B cell (primary cell): ENCODE data around the gene ABCA9. TPM values are rescaled to one million over a fixed set of nuclear protein-coding genes. Genes with fewer than 3 reads are reported as not detected.

Experiments used
- ATAC-seq: fragments of 200-7000 bp; cut with Tn5 transposase; one replicate; pipeline ENCODE4 v1.10.0; 2021; ENCODE audit warnings: low read depth, mild to moderate bottlenecking, moderate number of reproducible peaks, moderate library complexity
- CTCF ChIA-PET: fragments of 350-600 bp; sonication (Branson Sonifier 250); formaldehyde crosslinking; loops from one replicate; lab custom pipeline; 2021; ENCODE audit warnings: antibody characterized with exemption, inconsistent platforms; lab: Charles Lee
- POLR2A ChIA-PET: fragments of 350-600 bp; sonication (Branson Sonifier 250); formaldehyde crosslinking; loops from one replicate; lab custom pipeline; 2021; ENCODE audit warnings: antibody characterized with exemption; lab: Charles Lee
- DNase-seq: peaks from one replicate; pipeline ENCODE4 v3.0.0; 2013
- H2AFZ ChIP-seq: 2 replicates; pipeline ENCODE4 v1.6.1; 2012; ENCODE audit warnings: mild to moderate bottlenecking, low read depth, low read length; ENCODE audit not compliant: insufficient read depth, poor library complexity, severe bottlenecking
- H3K27ac ChIP-seq, 2 donors: 1 replicate in 1 of 2; 2 replicates in 1 of 2; pipeline ENCODE4 v1.5.1; 2012 to 2013; ENCODE audit warnings: low read length in 2 of 2, mild to moderate bottlenecking in 2 of 2, moderate library complexity in 1 of 2
- H3K27me3 ChIP-seq, 4 experiments: fragments of 200-600 bp in 1 of 4; sonication (generic) in 1 of 4; replicated peaks in 1 of 4; 1 replicate in 2 of 4; 2 replicates in 2 of 4; pipeline versions ENCODE4 v1.6.1 to v1.7.0; 2013 to 2016; ENCODE audit warnings: low read length in 3 of 4, mild to moderate bottlenecking in 2 of 4, mixed read lengths in 1 of 4, moderate library complexity in 1 of 4; ENCODE audit not compliant: insufficient read depth in 4 of 4, control insufficient read depth in 3 of 4; ENCODE audit errors: control extremely low read depth in 1 of 4
- H3K36me3 ChIP-seq, 2 experiments: replicated peaks in 1 of 2; 1 replicate in 1 of 2; 2 replicates in 1 of 2; pipeline versions ENCODE4 v1.6.1 to v1.7.1; 2013; ENCODE audit warnings: low read length in 1 of 2; ENCODE audit not compliant: insufficient read depth in 2 of 2, control insufficient read depth in 1 of 2; ENCODE audit errors: control extremely low read depth in 1 of 2, extremely low read depth in 1 of 2
- H3K4me1 ChIP-seq, 2 donors: fragments of 200-600 bp in 1 of 2; sonication (generic) in 1 of 2; 1 replicate in 1 of 2; 2 replicates in 1 of 2; pipeline versions ENCODE4 v1.5.1 to v1.6.1; 2013 to 2017; ENCODE audit warnings: low read length in 2 of 2; ENCODE audit not compliant: control insufficient read depth in 2 of 2, insufficient read depth in 2 of 2
- H3K4me2 ChIP-seq: replicated peaks from 2 replicates; pipeline ENCODE3; 2012; ENCODE audit warnings: mild to moderate bottlenecking, low read depth, low read length; ENCODE audit not compliant: poor library complexity, severe bottlenecking
- H3K4me3 ChIP-seq, 5 experiments: fragments of 200-600 bp in 1 of 5; sonication (generic) in 1 of 5; 1 replicate in 3 of 5; 2 replicates in 2 of 5; pipeline versions ENCODE4 v1.5.1 to v1.7.0; 2011 to 2016; ENCODE audit warnings: low read length in 4 of 5, mild to moderate bottlenecking in 4 of 5, low read depth in 2 of 5, control low read depth in 1 of 5, moderate library complexity in 1 of 5; ENCODE audit not compliant: insufficient read depth in 1 of 5; ENCODE audit errors: control extremely low read depth in 1 of 5, extremely low read depth in 1 of 5
- H3K79me2 ChIP-seq: fragments of 200-600 bp; sonication (generic); one replicate; pipeline ENCODE4 v1.6.0; 2016; ENCODE audit warnings: low read length; ENCODE audit not compliant: control insufficient read depth, insufficient read depth
- H3K9ac ChIP-seq: fragments of 200-600 bp; sonication (generic); 2 replicates; pipeline ENCODE4 v1.6.1; 2017; ENCODE audit warnings: mild to moderate bottlenecking, low read length, moderate library complexity
- H3K9me3 ChIP-seq, 3 donors: one replicate each; pipeline versions ENCODE4 v1.6.1 to v1.7.1; 2013; ENCODE audit warnings: low read length in 2 of 3; ENCODE audit not compliant: control insufficient read depth in 2 of 3, insufficient read depth in 1 of 3; ENCODE audit errors: control extremely low read depth in 1 of 3
- H4K20me1 ChIP-seq: 2 replicates; pipeline ENCODE4 v1.6.0; 2012; ENCODE audit warnings: mild to moderate bottlenecking, low read length; ENCODE audit not compliant: insufficient read depth, control insufficient read depth, poor library complexity, severe bottlenecking
- H3K27ac Mint-ChIP-seq: one replicate; pipeline ENCODE4 v1.8.0; 2021; ENCODE audit warnings: mixed read lengths
- H3K27me3 Mint-ChIP-seq: one replicate; pipeline ENCODE4 v1.8.0; 2021; ENCODE audit warnings: mixed read lengths
- H3K4me1 Mint-ChIP-seq: one replicate; pipeline ENCODE4 v1.8.0; 2021; ENCODE audit warnings: mixed read lengths
- H3K4me3 Mint-ChIP-seq: one replicate; pipeline ENCODE4 v1.8.0; 2021; ENCODE audit warnings: mixed read lengths
- H3K9me3 Mint-ChIP-seq: one replicate; pipeline ENCODE4 v1.8.0; 2022; ENCODE audit warnings: mixed read lengths; ENCODE audit not compliant: insufficient read depth
- EZH2 ChIP-seq: IDR thresholded peaks from 2 replicates; pipeline ENCODE4 v1.6.1; 2012; ENCODE audit warnings: borderline replicate concordance, low read depth, mild to moderate bottlenecking, moderate library complexity, low read length; ENCODE audit not compliant: insufficient read depth, poor library complexity, severe bottlenecking
- WGBS: methylation state at CpG from one replicate; pipeline ENCODE4 v1.1.5; 2013; ENCODE audit warnings: missing lambda C conversion rate; ENCODE audit not compliant: insufficient coverage; 5-methylcytosine and 5-hydroxymethylcytosine counted together
- intact Hi-C: fragments of 100-400 bp; cut with micrococcal nuclease; formaldehyde crosslinking; loops from one replicate; pipeline ENCODE4 v1.10.0; 2022
- polyA plus RNA-seq: library from polyadenylated mRNA; depleted of rRNA; stranded (reverse); fragments of >200 nt; gene quantifications from 2 replicates; pipeline ENCODE4 v1.2.3, GENCODE V29; 2012
- total RNA-seq, 2 donors: library from RNA; stranded (reverse); fragments of 120-200 nt in 1 of 2; gene quantifications; 1 replicate in 1 of 2; 2 replicates in 1 of 2; pipeline versions ENCODE4 v1.2.3 to v1.2.4, GENCODE V29; 2013 to 2022
- TF ChIP-seq, protein P1 (sequence below): fragments of 200-600 bp; IDR thresholded peaks from one replicate; pipeline ENCODE4 v1.8.0; 2022; ENCODE audit warnings: antibody characterized with exemption, mild to moderate bottlenecking

Gene ABCA9
- total and polyA plus RNA-seq, 2 donors (not counting 1 experiment from before 2014, with no cell fraction given): 0.06 to 0.91 TPM

DNA sequence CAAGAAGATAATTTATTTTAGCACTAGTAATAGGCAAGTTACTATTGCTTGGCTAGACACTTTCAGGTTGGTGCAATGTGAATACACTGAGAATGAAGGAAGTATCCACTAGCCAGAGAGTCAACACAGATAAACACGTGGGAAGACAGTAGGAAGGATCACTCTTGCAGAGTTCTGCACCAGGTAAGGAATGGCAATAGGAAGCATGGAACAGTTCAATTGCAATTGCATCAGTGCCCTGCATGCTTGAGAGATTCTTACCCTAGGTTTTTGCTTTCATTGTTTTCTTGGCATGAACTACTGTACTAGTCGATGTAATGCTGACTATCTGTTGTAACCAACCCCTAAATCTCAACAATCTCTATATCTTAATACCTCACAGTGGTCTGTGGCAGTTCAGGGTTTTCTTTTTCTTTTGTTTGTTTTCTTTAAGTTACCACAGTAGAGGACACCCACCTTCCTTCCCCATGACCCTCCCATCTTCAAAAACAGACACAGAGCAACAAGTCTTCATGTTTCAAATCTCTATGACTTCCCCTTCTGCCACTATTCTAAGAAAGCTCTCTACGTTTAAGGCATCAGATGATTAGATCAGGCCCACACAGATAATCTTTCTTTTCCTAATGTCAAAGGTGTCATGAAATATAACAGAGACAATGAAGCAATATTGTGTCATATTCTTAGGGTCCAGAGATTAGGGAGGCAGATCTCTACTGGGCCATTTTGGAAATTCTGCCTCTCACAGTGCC lies 87.5 kb downstream of the ABCA9 start:
- H3K27me3 Mint-ChIP-seq: peaks cover 4% of the 10 kb centered on the region
- ATAC-seq (no peak), DNase-seq (no peak)
- ChIA-PET CTCF (no interaction called here), POLR2A (no interaction called here)
- H3K4me3 ChIP-seq: no peak overlapping the region
- intact Hi-C loops: loop anchor here (10.0 kb wide), 2 partner anchors 198 to 262 kb away; no protein-coding TSS in a partner anchor
- no peak overlapping the region for H3K27ac Mint-ChIP-seq
- no peaks in the 10 kb centered on the region for H3K36me3 ChIP-seq
- 75% methylated on average over 1 of the region's 3 CpGs for WGBS
- no peaks in the 10 kb centered on the region for H3K27me3 ChIP-seq
- H3K4me1 Mint-ChIP-seq: peaks cover 4% of the 10 kb centered on the region
- TF ChIP-seq, protein P1, sequence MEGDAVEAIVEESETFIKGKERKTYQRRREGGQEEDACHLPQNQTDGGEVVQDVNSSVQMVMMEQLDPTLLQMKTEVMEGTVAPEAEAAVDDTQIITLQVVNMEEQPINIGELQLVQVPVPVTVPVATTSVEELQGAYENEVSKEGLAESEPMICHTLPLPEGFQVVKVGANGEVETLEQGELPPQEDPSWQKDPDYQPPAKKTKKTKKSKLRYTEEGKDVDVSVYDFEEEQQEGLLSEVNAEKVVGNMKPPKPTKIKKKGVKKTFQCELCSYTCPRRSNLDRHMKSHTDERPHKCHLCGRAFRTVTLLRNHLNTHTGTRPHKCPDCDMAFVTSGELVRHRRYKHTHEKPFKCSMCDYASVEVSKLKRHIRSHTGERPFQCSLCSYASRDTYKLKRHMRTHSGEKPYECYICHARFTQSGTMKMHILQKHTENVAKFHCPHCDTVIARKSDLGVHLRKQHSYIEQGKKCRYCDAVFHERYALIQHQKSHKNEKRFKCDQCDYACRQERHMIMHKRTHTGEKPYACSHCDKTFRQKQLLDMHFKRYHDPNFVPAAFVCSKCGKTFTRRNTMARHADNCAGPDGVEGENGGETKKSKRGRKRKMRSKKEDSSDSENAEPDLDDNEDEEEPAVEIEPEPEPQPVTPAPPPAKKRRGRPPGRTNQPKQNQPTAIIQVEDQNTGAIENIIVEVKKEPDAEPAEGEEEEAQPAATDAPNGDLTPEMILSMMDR: no peak
- no peaks in the 10 kb centered on the region for H3K9me3 ChIP-seq
- no peak overlapping the region for H3K27ac ChIP-seq
- H4K20me1 ChIP-seq: no peaks in the 10 kb centered on the region
- H3K4me3 Mint-ChIP-seq: no peak overlapping the region
- no peak overlapping the region for H3K4me2 ChIP-seq
- no peak overlapping the region for H3K9ac ChIP-seq
- peak overlapping the region; percentile 10 for H2AFZ ChIP-seq
- H3K9me3 Mint-ChIP-seq: no peaks in the 10 kb centered on the region
- H3K4me1 ChIP-seq: peaks cover 0 to 3% of the 10 kb centered on the region in 2 donors
- no peaks in the 10 kb centered on the region for H3K79me2 ChIP-seq

DNA sequence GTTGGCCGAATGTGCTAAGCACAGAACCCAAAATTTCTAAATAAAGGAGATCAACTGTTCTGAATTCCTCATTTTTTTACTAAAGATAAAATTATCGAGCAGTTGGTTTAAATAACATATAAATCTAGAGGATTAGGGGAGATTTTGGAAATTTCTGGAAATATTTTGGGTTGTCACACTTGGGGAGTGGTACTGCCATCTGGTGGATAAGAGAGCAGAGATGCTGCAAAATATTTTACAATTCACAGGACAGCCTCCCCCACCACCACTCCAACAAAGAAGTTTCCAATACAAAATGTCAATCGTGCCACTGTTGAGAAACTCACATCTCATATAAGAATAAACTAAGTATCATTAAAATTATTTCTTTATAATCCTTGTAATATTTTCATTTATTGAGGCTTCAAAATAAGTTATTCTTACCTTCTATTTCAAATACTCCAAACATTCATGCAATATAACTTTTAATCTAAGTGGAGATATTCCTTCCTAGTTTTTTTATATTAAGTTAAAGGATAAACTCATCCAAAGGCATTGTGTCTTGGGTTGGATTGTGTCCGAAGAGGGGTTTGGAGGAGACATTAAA lies 88.5 kb downstream of the ABCA9 start:
- Mint-ChIP-seq H3K27me3 (peaks cover 4% of the 10 kb centered on the region), H3K4me3 (no peak overlapping the region), H3K4me1 (peaks cover 4% of the 10 kb centered on the region), H3K9me3 (peaks cover 5% of the 10 kb centered on the region), H3K27ac (no peak overlapping the region)
- no peaks in the 10 kb centered on the region for H3K79me2 ChIP-seq
- H3K36me3 ChIP-seq: no peaks in the 10 kb centered on the region
- TF ChIP-seq, protein P1: peak; percentile 40
- no peak for TF ChIP-seq EZH2
- no peak overlapping the region for H2AFZ ChIP-seq
- intact Hi-C loops: loop anchor here (10.0 kb wide), 2 partner anchors 197 to 263 kb away; no protein-coding TSS in a partner anchor
- H3K9me3 ChIP-seq: no peaks in the 10 kb centered on the region
- no peaks in the 10 kb centered on the region for H3K27me3 ChIP-seq
- WGBS: no CpG with 5 or more reads among the region's 4 CpGs
- H3K4me1 ChIP-seq: peaks cover 0 to 3% of the 10 kb centered on the region in 2 donors
- ChIA-PET POLR2A (no interaction called here), CTCF (no interaction called here)
- ATAC-seq (no peak), DNase-seq (no peak)
- no peak overlapping the region for H3K27ac ChIP-seq
- H3K9ac ChIP-seq: no peak overlapping the region
- H4K20me1 ChIP-seq: no peaks in the 10 kb centered on the region
- H3K4me3 ChIP-seq: no peak overlapping the region
- H3K4me2 ChIP-seq: no peak overlapping the region
